GM08714 (cell line): ENCODE results near the gene ST6GALNAC4.
A peak's percentile ranks its signal among the peaks of the same experiment; 100 is the strongest.

Experiments used
- H3K4me3 ChIP-seq: fragments of 200-500 bp; sonication (Bioruptor generic); 2 replicates; pipeline ENCODE4 v1.5.1; 2014; ENCODE audit warnings: mild to moderate bottlenecking, low read length, inconsistent platforms
- ZNF274 ChIP-seq: IDR thresholded peaks from 2 replicates; pipeline ENCODE4 v1.6.1; 2012; ENCODE audit warnings: mild to moderate bottlenecking, low read depth, low read length

Gene ST6GALNAC4

DNA sequence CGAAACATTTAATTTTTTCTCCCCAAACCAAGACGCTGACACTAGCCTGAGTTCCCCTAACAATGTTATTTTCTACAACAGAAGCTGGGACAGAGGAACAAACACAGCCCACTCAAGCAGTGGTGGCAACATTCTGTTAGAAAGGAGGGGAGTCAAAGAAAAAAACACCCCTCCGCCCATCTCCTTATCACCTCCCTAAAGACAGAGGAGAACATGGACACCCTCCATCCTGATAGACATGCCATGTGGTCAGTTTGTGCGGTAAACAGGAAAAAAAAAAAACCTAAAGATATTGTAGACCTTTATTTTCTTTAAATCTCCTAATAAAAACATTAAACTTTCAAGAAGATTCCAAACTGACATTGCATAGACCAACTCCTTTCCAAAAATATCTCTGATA, 23.8 kb upstream of the ST6GALNAC4 start:
- H3K4me3 ChIP-seq: no peak overlapping the region
- TF ChIP-seq ZNF274: no peak

DNA sequence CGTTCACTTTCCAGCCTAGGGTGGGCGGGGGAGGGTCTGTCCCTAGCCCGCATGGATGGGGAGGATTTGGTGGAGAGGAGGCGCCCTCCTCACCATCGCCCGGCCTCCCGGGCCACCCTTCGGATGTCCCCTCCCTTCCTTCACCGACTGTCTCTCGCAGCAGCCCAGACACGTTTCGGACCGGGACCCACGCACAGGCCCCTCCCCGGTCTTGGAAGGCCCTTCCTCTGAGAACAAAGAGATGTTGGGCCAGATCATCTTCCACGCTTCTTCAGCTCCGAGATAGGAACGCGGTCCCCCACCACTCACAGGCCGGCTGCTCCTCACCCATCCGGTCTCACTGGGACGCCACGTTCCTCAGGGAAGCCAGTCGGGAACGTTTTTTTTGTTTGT, 21.5 kb upstream of the ST6GALNAC4 start:
- no peak overlapping the region; the same call in 1 of the 2 replicates for H3K4me3 ChIP-seq
- no peak for TF ChIP-seq ZNF274

DNA sequence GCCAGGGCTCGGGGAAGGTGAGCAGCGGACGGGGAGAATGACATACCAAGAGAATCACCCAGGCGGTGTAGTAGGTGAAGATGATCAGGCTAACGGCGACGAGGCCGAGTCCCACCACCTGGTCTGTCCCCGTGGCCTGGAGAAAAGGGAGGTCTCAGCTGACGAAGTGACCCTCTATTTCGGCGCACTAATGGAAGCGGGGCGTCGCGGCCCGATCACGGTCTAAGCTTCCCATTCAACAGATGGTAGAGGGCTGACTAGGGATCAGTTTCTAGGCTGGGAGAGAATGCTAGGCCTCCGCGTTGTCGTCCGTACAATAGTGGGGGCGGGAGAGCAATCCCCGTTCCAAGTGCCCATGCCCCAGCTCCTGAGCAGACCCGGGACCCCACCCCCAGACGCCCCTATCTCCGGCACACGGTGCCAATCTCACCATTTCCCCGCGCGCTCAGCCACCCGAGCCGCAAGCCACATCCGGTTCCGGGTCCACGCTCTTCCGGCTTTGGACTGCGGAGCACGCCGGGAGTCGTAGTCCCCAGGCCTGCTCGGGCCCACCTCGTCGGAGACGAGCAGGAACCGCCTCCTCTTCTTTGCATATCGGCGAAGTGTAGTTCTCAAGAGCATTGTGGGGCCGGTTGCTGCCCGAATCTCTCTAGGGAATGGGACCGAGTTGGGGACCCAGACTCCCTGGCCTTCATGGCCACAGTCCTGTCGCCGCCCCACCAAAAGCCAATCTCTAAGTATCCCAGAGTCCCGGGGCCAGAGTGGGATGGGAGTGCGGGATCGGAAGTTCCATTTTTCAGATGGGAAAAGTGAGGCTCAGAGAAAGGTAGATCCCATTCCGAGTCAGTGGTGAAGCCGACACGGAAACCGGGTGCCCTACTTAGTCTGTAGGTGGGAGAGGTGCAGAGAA, 20.8 kb upstream of the ST6GALNAC4 start, which contains the start of gene DPM2:
Gene DPM2 (minus strand): TSS at position 467 of the 910 bp plus-strand sequence. CDS start 34 bp downstream, at position 433.
- no peak for TF ChIP-seq ZNF274
- peak within 1 kb of the TSS; percentile 84 for H3K4me3 ChIP-seq

DNA sequence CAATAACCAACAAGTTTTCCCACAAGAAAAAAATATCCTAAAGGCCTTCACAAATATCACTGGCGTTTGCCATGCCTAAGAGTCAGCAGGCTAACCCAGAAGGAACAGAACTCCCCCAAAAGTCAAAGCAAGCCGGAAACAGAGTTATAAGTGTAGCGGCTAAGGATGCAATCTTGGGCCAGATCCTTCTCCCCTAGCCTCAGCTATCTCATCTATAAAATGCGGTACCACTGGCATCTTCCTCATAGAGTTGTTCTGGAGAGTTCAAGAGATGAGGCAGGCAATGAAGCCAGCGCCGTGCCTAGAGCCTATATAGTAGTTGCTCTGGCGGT, 20.2 kb upstream of the ST6GALNAC4 start:
- H3K4me3 ChIP-seq: peak overlapping the region; percentile 84
- no peak for TF ChIP-seq ZNF274

DNA sequence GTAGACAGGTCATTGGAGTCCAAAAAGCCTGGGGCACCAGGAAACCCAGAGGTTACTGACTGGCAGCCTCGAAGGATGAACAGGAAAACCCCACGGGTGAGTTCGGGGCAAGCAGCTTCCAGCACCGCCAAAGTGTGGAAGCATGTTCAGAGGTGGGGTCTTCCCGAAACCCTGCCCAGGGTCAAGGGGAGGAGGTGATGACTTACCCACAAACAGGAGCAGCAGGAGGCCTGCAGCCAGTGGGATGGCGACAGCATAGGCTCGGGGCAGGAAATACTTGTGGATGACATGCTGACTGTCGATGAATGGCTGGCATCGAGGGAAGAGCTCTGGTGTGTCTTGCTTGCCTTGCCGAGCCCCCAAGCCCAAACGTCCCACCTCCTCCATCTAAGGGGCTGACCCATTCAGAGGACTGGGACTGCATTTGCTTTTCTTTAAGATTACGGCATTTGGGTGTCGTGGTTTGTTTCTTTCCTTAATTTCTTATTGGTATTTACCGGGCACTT, 19.6 kb upstream of the ST6GALNAC4 start:
- TF ChIP-seq ZNF274: no peak
- peak overlapping the region; percentile 84 for H3K4me3 ChIP-seq

DNA sequence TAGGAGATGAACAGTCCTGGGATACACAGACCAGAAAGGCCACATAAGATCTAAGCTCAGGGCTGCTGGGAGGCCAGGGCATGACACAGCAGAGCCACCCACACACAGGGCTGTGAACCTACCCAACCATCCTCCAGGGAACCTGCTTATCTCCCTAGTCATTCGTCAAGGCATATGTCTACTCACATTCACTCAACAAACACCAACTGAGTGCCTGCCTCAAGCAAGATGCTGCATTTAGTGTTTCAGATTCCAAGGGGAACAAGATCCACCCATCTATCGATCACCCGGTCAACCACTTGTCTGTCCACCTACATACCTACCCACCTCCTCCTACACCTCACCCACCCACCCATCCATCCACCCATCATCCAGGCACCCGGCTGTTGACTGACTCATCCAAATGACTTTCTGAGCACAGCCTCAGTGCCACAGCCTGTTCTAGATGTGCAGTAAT, 19.0 kb upstream of the ST6GALNAC4 start:
- no peak for TF ChIP-seq ZNF274
- H3K4me3 ChIP-seq: no peak overlapping the region; the same call in 1 of the 2 replicates

DNA sequence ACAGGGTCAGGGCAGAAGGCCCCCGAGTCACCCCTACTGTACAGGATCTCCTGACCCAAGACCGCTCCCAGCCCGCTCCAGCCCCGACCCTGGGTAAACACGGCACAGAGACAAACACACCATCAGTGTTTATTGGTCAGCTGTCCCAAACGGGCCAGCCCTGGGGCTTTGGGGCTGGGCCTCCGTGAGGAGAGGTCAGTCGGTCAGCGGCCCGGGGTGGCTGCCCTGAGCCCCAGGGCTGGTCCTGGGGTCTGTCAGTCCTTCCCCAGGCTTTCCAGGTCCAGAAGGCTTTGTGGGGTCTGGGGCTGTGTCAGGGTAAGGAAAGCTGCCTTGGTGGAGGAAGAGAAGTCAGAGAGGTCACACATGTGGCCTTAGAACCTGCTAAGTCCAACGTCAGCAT, 18.1 kb upstream of the ST6GALNAC4 start:
- TF ChIP-seq ZNF274: no peak
- H3K4me3 ChIP-seq: no peak overlapping the region

DNA sequence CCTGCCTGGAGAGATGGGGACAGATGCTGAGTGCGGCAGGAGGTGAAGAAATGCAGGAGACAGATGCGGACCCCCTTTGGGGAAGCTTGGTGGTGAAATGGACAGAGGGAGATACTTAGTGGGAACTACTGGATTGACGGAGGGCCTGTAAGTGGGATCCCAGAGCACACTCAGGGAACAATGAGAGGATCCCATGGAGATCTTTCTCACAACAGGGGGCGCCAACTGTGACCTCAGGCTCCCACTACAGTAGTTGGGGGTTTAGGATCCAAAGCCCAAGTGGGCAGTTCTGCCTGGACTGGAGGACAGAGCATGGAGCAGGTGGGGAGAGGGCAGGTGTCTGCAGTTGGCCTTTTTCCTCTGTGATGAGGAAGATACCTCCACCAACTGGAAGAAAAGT, 17.4 kb upstream of the ST6GALNAC4 start:
- TF ChIP-seq ZNF274: no peak
- no peak overlapping the region for H3K4me3 ChIP-seq

DNA sequence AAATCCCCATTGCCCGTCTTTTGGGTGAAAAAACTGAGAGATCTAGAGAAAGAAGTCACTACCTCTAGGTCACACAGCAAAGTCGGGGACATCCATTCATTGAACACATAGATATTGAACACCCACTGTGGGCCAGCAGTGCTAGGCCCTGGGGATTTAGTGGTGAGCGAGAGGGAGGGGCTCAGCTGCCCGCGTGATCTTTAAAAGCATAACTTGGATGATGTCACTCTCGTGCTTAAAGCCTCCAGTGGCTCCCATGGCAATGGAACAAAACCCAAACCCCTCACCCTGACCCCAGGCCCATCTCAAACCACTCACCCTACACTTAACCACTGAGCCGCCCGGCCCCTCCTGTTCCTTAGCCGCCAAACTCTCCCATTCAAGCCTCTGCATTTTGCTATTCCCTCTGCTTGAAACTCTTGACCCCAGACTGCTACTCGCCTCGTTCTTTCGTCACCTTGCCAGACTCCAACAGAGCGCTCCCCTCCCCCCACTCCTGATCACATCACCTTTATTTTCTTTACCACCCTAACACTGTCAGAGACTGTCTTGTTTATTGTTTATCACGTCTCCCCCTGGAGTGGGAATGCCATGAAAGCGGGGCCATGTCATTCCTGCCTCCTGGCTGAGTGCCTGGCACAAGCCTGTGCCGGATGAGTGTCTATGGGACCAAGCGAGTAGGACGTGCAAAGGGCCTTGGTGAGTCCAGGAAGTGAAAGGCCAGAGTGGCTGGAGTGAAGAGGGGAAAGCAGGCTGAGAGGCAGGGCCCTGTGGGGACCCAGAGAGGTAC, 14.4 kb upstream of the ST6GALNAC4 start:
- no peak for TF ChIP-seq ZNF274

DNA sequence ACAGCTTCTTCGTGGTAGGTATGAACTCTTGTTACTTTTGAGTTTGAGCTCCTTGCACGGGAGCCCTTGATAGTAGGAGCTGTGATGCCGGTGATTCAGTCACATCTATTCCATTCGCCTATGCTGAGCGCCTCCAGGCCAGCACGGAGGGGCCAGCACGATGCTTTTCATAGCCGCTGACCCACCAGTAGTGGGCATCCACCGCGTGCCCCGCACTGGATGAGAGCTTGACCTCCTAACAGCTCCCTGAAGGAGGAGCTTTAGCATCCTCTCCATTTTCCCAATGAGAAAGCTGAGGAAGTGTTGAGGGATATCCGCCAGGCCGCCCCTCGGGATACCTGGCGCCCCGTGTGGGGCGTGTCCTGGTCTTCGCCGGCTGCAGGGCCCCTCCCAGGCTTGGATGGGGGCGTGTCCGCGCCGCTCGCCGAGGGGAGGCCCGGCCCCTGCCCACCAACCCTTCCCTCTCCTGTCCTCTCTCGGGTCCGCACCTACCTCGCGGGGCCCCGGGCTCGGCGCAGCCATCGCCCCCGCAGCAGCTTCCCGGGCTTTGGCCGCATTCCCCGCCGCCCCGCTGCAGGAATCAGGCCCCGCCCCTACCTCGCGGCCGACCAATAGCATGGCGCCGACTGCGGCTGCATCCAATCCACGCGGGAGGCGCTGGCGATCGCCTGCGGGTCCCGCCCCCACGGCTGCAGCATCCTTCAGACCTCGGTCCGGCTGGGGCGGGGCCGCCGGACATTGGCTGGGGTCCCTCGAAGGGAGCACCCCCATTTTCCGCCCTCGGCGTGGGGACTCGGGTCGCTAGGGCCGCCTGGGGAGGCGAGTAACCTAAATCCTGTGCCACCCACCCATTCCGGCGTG, 13.6 kb upstream of the ST6GALNAC4 start, which contains the start of gene PIP5KL1:
Gene PIP5KL1 (minus strand): TSS at position 547 of the 861 bp plus-strand sequence. CDS start 25 bp downstream, at position 522.
- TF ChIP-seq ZNF274: no peak
- H3K4me3 ChIP-seq: peak within 1 kb of the TSS; percentile 52; the same call in 1 of the 2 replicates

More for the DNA sequence above, 14.4 kb upstream of the ST6GALNAC4 start:
- peak overlapping the region; percentile 52; the same call in 1 of the 2 replicates for H3K4me3 ChIP-seq

DNA sequence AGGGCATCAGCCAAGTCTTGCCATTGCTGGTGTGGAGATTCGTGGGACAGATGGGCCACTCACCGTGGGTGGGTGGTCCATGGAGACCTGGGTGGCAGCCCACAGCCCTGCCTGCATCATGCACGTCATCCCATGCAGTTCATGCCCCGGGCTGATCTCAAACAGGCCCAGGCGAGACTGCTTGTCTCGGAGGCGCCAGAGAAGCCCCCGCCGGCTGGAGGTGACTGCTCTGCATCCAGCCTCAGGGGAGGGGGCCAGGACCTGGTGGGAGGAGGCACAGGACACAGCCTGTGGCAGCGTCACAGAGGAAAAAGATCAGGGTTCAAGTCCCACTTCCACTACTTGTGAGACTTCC, 12.8 kb upstream of the ST6GALNAC4 start:
- H3K4me3 ChIP-seq: no peak overlapping the region
- TF ChIP-seq ZNF274: no peak

DNA sequence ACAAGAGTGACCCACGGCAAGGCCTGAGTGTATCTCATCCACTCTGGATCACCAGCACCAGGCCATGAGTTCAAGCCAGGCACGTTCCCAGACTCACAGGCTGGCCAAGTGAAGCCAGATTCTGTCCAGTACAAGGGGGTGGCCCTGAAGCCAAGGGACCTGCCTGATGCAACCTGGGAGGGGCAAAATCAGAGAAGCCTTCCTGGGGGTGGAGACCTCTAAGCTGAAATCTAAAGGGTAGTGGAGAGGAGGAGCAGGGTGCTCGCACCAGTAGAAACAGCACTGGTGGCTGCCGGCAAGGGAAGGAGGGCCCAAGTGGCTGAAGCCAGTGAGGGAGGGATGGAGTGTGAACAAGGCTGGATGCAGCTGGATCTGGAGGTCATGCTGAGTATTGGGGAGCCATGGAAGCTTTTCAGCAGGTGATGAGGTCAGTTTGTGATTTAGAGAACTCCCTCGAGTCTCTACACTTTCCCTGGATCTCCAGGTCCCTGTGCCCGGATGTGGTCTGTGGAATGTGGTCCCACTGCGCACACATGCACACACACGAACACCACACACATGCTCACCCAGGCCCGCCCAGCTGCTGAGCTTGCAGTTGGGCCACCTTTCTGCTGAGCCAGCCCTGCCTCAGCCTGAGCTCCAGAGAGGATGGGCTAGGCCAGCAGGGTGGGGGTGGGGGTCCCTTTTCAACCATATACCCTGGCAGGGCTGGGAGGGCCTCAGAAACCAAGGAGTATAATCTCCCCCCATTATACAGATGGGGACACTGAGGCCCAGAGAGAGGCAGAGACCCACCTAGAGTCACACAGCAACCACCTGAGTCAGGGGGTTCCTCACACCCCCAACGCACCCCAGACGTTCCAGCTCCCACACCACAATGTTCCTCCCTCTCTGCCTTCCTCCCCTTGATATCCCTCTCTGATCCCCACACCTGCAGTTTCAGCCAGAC, 12.1 kb upstream of the ST6GALNAC4 start:
- no peak for TF ChIP-seq ZNF274
- H3K4me3 ChIP-seq: no peak overlapping the region
